ENCODE measurements around the gene ARHGAP4.

GRCh38 chrX:153944140-153944799 lies 18.2 kb upstream of the ARHGAP4 start, which contains the start of gene RENBP:
- no peak for TF ChIP-seq SUZ12 (IDR thresholded peaks at IDR 0.05; ENCODE audit: extremely low read depth, insufficient read depth, insufficient read length)
- no peak for TF ChIP-seq YY1 (IDR thresholded peaks at IDR 0.05; ENCODE audit: insufficient read depth, insufficient read length)
- TF ChIP-seq ZNF274 (IDR thresholded peaks at IDR 0.05; ENCODE audit: low read depth, low read length): no peak

All from NT2/D1 (cell line).